Vagina (tissue), 2 donors: ENCODE measurements around the gene SLC5A5. TPM values are rescaled to one million over a fixed set of nuclear protein-coding genes. Genes with fewer than 3 reads are reported as not detected.
"Not testable (repeated sequence)": the region's sequence is repeated elsewhere in the genome, so short reads cannot be mapped to it uniquely, and the experiment has no call there.

Source experiments
- DNase-seq, 2 donors: peaks; one replicate each; pipeline ENCODE4 v3.0.0-alpha.2; 2017; ENCODE audit errors: extremely low spot score in 2 of 2
- H3K27ac ChIP-seq: fragments of 200-600 bp; sonication (generic); one replicate; pipeline ENCODE4 v1.5.1; 2019
- H3K27me3 ChIP-seq: fragments of 200-600 bp; sonication (generic); one replicate; pipeline ENCODE4 v1.5.1; 2019
- H3K36me3 ChIP-seq, 2 donors: fragments of 200-600 bp; sonication (generic); one replicate each; pipeline ENCODE4 v1.5.1; 2017 to 2019
- H3K4me1 ChIP-seq: fragments of 200-600 bp; sonication (generic); one replicate; pipeline ENCODE4 v1.5.1; 2019
- H3K4me3 ChIP-seq, 2 donors: fragments of 200-600 bp; sonication (generic); 1 replicate in 1 of 2; 2 replicates in 1 of 2; pipeline ENCODE4 v1.5.1; 2016 to 2019
- H3K9me3 ChIP-seq: fragments of 200-600 bp; sonication (generic); one replicate; pipeline ENCODE4 v1.5.1; 2019
- POLR2A ChIP-seq, 2 donors: fragments of 450-650 bp; IDR thresholded peaks; one replicate each; pipeline ENCODE4 v1.6.1; 2017; ENCODE audit warnings: antibody characterized with exemption in 2 of 2, mild to moderate bottlenecking in 2 of 2, moderate library complexity in 2 of 2
- POLR2AphosphoS5 ChIP-seq, 2 donors: sonication (generic); formaldehyde crosslinking; IDR thresholded peaks; one replicate each; pipeline ENCODE4 v1.9.0; 2017; ENCODE audit warnings: antibody characterized with exemption in 2 of 2, mild to moderate bottlenecking in 2 of 2, low read depth in 1 of 2; ENCODE audit not compliant: insufficient read depth in 1 of 2
- intact Hi-C: fragments of 100-400 bp; cut with DNase I; formaldehyde crosslinking; loops from one replicate; pipeline ENCODE4 v1.15.1; 2023
- total RNA-seq: library from RNA; depleted of rRNA; stranded (reverse); fragments of >200 nt; gene quantifications from one replicate; pipeline ENCODE4 v1.2.3, GENCODE V29; 2016
- TF ChIP-seq, protein P1 (sequence below), 3 experiments: fragments of 450-650 bp in 2 of 3; fragments of 200-600 bp in 1 of 3; sonication (generic) in 1 of 3; IDR thresholded peaks; one replicate each; pipeline ENCODE4 v1.5.1; 2017 to 2019; ENCODE audit warnings: antibody characterized with exemption in 3 of 3, mild to moderate bottlenecking in 2 of 3, moderate library complexity in 2 of 3

The SLC5A5 gene
- total RNA-seq, 1 donor from 2014 or later: not detected

GRCh38 chr19:17879466-17879865, 7.7 kb downstream of the SLC5A5 start:
- Histone ChIP-seq H3K4me1 (no peaks in the 10 kb centered on the region), H3K27ac (no peak overlapping the region), H3K4me3 (no peak overlapping the region), H3K27me3 (no peaks in the 10 kb centered on the region), H3K9me3 (no peaks in the 10 kb centered on the region), H3K36me3 (no peaks in the 10 kb centered on the region)
- intact Hi-C loops: no loop called here
- DNase-seq: no peak
- TF ChIP-seq POLR2AphosphoS5 (IDR thresholded peaks at IDR 0.05; ENCODE audit: insufficient read depth in 1 of 2, low read depth in 1 of 2): no peak
- TF ChIP-seq, protein P1, sequence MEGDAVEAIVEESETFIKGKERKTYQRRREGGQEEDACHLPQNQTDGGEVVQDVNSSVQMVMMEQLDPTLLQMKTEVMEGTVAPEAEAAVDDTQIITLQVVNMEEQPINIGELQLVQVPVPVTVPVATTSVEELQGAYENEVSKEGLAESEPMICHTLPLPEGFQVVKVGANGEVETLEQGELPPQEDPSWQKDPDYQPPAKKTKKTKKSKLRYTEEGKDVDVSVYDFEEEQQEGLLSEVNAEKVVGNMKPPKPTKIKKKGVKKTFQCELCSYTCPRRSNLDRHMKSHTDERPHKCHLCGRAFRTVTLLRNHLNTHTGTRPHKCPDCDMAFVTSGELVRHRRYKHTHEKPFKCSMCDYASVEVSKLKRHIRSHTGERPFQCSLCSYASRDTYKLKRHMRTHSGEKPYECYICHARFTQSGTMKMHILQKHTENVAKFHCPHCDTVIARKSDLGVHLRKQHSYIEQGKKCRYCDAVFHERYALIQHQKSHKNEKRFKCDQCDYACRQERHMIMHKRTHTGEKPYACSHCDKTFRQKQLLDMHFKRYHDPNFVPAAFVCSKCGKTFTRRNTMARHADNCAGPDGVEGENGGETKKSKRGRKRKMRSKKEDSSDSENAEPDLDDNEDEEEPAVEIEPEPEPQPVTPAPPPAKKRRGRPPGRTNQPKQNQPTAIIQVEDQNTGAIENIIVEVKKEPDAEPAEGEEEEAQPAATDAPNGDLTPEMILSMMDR (IDR thresholded peaks at IDR 0.05): no peak
- no peak for TF ChIP-seq POLR2A (IDR thresholded peaks at IDR 0.05)

DNA sequence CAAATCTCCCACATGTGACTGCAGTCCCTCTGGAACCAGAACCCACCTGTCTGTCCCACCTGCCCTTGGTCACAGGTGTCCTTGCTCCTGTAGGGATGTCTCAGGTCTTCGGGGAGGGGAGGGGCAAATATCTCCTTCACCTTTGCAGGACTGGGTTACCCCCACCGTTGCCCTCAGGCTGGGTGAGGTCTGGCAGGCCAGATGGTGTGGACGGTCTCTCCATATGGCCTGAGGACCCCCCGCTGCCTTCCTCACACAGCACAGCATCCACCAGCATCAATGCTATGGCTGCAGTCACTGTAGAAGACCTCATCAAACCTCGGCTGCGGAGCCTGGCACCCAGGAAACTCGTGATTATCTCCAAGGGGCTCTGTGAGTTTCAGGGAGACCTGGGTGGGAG, 10.0 kb downstream of the SLC5A5 start:
- intact Hi-C loops: no loop called here
- Histone ChIP-seq H3K36me3 (no peaks in the 10 kb centered on the region), H3K27me3 (no peaks in the 10 kb centered on the region), H3K27ac (no peak overlapping the region), H3K4me3 (no peak overlapping the region), H3K4me1 (no peaks in the 10 kb centered on the region), H3K9me3 (no peaks in the 10 kb centered on the region)
- TF ChIP-seq, protein P1 (IDR thresholded peaks at IDR 0.05): no peak
- TF ChIP-seq POLR2A (IDR thresholded peaks at IDR 0.05) (no peak), POLR2AphosphoS5 (IDR thresholded peaks at IDR 0.05; ENCODE audit: insufficient read depth in 1 of 2, low read depth in 1 of 2) (no peak)
- no peak for DNase-seq

DNA sequence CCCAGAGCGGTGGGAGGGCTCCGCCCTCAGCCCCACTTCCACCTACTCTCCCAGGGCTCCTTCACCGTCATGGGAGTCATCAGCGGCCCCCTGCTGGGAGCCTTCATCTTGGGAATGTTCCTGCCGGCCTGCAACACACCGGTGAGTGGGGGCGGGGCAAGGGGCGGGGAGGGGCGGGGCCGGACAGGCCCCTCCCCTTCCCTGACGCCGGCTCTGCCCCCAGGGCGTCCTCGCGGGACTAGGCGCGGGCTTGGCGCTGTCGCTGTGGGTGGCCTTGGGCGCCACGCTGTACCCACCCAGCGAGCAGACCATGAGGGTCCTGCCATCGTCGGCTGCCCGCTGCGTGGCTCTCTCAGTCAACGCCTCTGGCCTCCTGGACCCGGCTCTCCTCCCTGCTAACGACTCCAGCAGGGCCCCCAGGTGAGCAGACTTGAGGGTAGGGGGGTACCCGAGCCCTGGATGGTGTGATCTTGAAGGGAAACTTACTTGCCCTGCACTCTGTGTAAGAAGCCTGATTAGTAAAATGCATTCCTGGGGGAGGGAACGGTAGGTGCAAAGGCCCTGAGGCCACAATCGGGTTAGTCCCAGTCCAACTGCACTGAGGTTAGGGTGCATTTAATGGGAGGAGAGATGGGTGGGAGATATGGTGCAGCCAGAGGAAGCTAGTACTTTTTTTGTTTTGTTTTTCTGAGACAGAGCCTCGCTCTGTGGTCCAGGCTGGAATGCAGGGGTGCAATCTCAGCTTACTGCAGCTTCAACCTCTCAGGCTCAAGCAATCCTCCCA, 12.1 kb downstream of the SLC5A5 start:
- Histone ChIP-seq H3K4me1 (no peaks in the 10 kb centered on the region), H3K4me3 (no peak overlapping the region), H3K27me3 (no peaks in the 10 kb centered on the region), H3K27ac (no peak overlapping the region), H3K9me3 (no peaks in the 10 kb centered on the region), H3K36me3 (no peaks in the 10 kb centered on the region)
- no peak for DNase-seq
- TF ChIP-seq POLR2A (IDR thresholded peaks at IDR 0.05): no peak
- TF ChIP-seq, protein P1 (IDR thresholded peaks at IDR 0.05): no peak
- no peak for TF ChIP-seq POLR2AphosphoS5 (IDR thresholded peaks at IDR 0.05; ENCODE audit: insufficient read depth in 1 of 2, low read depth in 1 of 2)
- intact Hi-C loops: no loop called here

- DNase-seq: no peak
- Histone ChIP-seq H3K4me1 (no peaks in the 10 kb centered on the region), H3K36me3 (no peaks in the 10 kb centered on the region), H3K27ac (no peak overlapping the region), H3K4me3 (no peak overlapping the region), H3K9me3 (no peaks in the 10 kb centered on the region), H3K27me3 (no peaks in the 10 kb centered on the region)
- no peak for TF ChIP-seq POLR2A (IDR thresholded peaks at IDR 0.05)
- TF ChIP-seq, protein P1 (IDR thresholded peaks at IDR 0.05): no peak
- no peak for TF ChIP-seq POLR2AphosphoS5 (IDR thresholded peaks at IDR 0.05; ENCODE audit: insufficient read depth in 1 of 2, low read depth in 1 of 2)
- intact Hi-C loops: no loop called here
Measured at GRCh38 chr19:17886515-17886914, 14.8 kb downstream of the SLC5A5 start.

GRCh38 chr19:17887221-17887620, 15.5 kb downstream of the SLC5A5 start:
- intact Hi-C loops: not testable (repeated sequence)

More at GRCh38 chr19:17887221-17887620, 15.5 kb downstream of the SLC5A5 start:
- not testable (repeated sequence) for H3K27ac ChIP-seq, H3K4me1 ChIP-seq, DNase-seq, H3K4me3 ChIP-seq, H3K9me3 ChIP-seq, H3K27me3 ChIP-seq, H3K36me3 ChIP-seq
